ENCODE measurements around the gene ZNF613. TPM values are rescaled to one million over a fixed set of nuclear protein-coding genes. Genes with fewer than 3 reads are reported as not detected.

Gene ZNF613
- total and polyA plus RNA-seq, 2 of the 13 experiments (the other 11 are each of a cell fraction or from before 2014, with no cell fraction given) = 3.6 to 8.3 TPM

- FAIRE-seq = peak; percentile 92
- peak; percentile 96 for ATAC-seq
- H3K4me3 ChIP-seq (replicated peaks in 1 of 3; ENCODE audit: insufficient read depth in 1 of 3, low read depth in 2 of 3, low read length in 3 of 3) = peak within 1 kb of the TSS; percentile 84 to 94 (median 88)
- H3K27me3 ChIP-seq (ENCODE audit: control insufficient read depth in 1 of 2, insufficient read depth in 2 of 2, low read length in 2 of 2) = peaks cover 0 to 7% of the 10 kb centered on the region in 2 experiments; a peak in 1 of 5 replicates
- H2AFZ ChIP-seq (ENCODE audit: low read length) = peak within 1 kb of the TSS; percentile 87
- BruUV-seq (replicated peaks) = TSS peak; percentile 72
- ChIA-PET POLR2A (no interaction called here), CTCF (ENCODE audit: low intra/inter-chr PET ratio, low total read pairs) (no interaction called here)
- no peaks in the 10 kb centered on the region for H3K36me3 ChIP-seq (replicated peaks in 1 of 2; ENCODE audit: control insufficient read depth in 1 of 2, insufficient read depth in 2 of 2, low read length in 2 of 2)
- H3K4me1 ChIP-seq (ENCODE audit: insufficient read depth, low read length) = peaks cover 10% of the 10 kb centered on the region; the same call in 1 of the 2 replicates
- H3K9me3 ChIP-seq (ENCODE audit: low read length) = peaks cover 42% of the 10 kb centered on the region
- H4K20me1 ChIP-seq (ENCODE audit: insufficient read depth, low read length) = no peaks in the 10 kb centered on the region
- H3K79me2 ChIP-seq (ENCODE audit: insufficient read depth, low read length) = peaks cover 33% of the 10 kb centered on the region
- peak; percentile 93 for DNase-seq (ENCODE audit: low spot score)
- WGBS (ENCODE audit: low lambda C conversion rate) = 5% methylated on average over 29 of the region's 33 CpGs
- intact Hi-C loops (cut with micrococcal nuclease; ENCODE audit: unreplicated experiment) = no loop called here
- in situ Hi-C loops (cut with HindIII; ENCODE audit: extremely low pct_ligation_motif_present, low pct_unique_long_range_greater_than_20kb) = no loop called here
- H3K27ac ChIP-seq (ENCODE audit: extremely low read length, insufficient read depth, low read length) = peak within 1 kb of the TSS; percentile 72
- peak within 1 kb of the TSS; percentile 92 for H3K9ac ChIP-seq (ENCODE audit: insufficient read depth, low read depth, low read length)
- H3K4me2 ChIP-seq (ENCODE audit: low read depth, low read length) = peak within 1 kb of the TSS; percentile 89
- TF ChIP-seq TBL1XR1 (IDR thresholded peaks at IDR 0.05; ENCODE audit: borderline replicate concordance, low read length, partially characterized antibody) = no peak
- TF ChIP-seq ZNF512 (CRISPR knock-in tag; IDR thresholded peaks at IDR 0.05) = no peak
- TF ChIP-seq ZNF280D (CRISPR knock-in tag; IDR thresholded peaks at IDR 0.05) = peak; percentile 82
- TF ChIP-seq ZNF790 (CRISPR knock-in tag; IDR thresholded peaks at IDR 0.05; ENCODE audit: borderline replicate concordance) = no peak
- no peak for TF ChIP-seq SIN3B (IDR thresholded peaks at IDR 0.05; ENCODE audit: low read length)
- peak; percentile 91 for TF ChIP-seq MIXL1 (CRISPR knock-in tag; IDR thresholded peaks at IDR 0.05)
- no peak for TF ChIP-seq ATF4 (CRISPR knock-in tag; IDR thresholded peaks at IDR 0.05)
- TF ChIP-seq AHR (CRISPR knock-in tag; IDR thresholded peaks at IDR 0.05) = 0 out of 2 replicates have a peak, but pooled peaks have one; percentile 66
- peak; percentile 66; the same call in 1 of the 2 replicates for TF ChIP-seq ZHX2 (IDR thresholded peaks at IDR 0.05; ENCODE audit: low read depth)
- TF ChIP-seq ZHX2 (CRISPR knock-in tag; IDR thresholded peaks at IDR 0.05; ENCODE audit: borderline replicate concordance) = peak; percentile 91; the same call in 1 of the 2 replicates
Measured at GRCh38 chr19:51986309-51987291, 59.3 kb downstream of the ZNF613 start, which contains the start of gene ZNF350. ZNF350 (minus strand) TSS chr19:51986840; CDS start chr19:51974360, 12,480 bp downstream.
